Neural cell (in vitro differentiated cells): Measurements from ENCODE around the gene TMEM132C.

Source experiments
- CTCF ChIP-seq: fragments of 450-650 bp; IDR thresholded peaks from 2 replicates; pipeline ENCODE4 v1.5.1; 2014; ENCODE audit warnings: antibody characterized with exemption, mild to moderate bottlenecking, moderate library complexity; ENCODE audit not compliant: poor library complexity, severe bottlenecking
- EP300 ChIP-seq: fragments of 450-650 bp; conservative IDR thresholded peaks from 2 replicates; pipeline ENCODE4 v1.6.1; 2014; ENCODE audit warnings: antibody characterized with exemption, mild to moderate bottlenecking, moderate library complexity; ENCODE audit not compliant: poor library complexity, severe bottlenecking
- EZH2 ChIP-seq: fragments of 200-600, 300-800 bp; shearing (Covaris generic), sonication (generic); IDR thresholded peaks from 2 replicates; pipeline ENCODE4 v1.6.1; 2014; ENCODE audit warnings: antibody characterized with exemption, low read length, borderline replicate concordance, mild to moderate bottlenecking; ENCODE audit not compliant: insufficient read depth, poor library complexity, severe bottlenecking
- MXI1 ChIP-seq: fragments of 450-650 bp; conservative IDR thresholded peaks from 2 replicates; pipeline ENCODE4 v1.6.1; 2014; ENCODE audit warnings: antibody characterized with exemption, mild to moderate bottlenecking; ENCODE audit not compliant: poor library complexity, severe bottlenecking
- POLR2AphosphoS5 ChIP-seq: IDR thresholded peaks from 2 replicates; pipeline ENCODE4 v1.6.1; 2012
- RAD21 ChIP-seq: fragments of 450-650 bp; conservative IDR thresholded peaks from 2 replicates; pipeline ENCODE4 v1.6.1; 2014; ENCODE audit warnings: antibody characterized with exemption, mild to moderate bottlenecking, moderate library complexity
- REST ChIP-seq: IDR thresholded peaks from 2 replicates; pipeline ENCODE4 v1.6.1; 2012; ENCODE audit warnings: borderline replicate concordance
- SMC3 ChIP-seq: fragments of 450-650 bp; conservative IDR thresholded peaks from 2 replicates; pipeline ENCODE4 v1.6.1; 2014; ENCODE audit warnings: antibody characterized with exemption, mild to moderate bottlenecking, moderate library complexity; ENCODE audit not compliant: poor library complexity
- TAF1 ChIP-seq: IDR thresholded peaks from 2 replicates; pipeline ENCODE4 v1.6.1; 2012; ENCODE audit warnings: low read depth

GRCh38 chr12:128734371-128734770 lies 467.4 kb downstream of the TMEM132C start:
- TF ChIP-seq MXI1 (no peak), POLR2AphosphoS5 (no peak), RAD21 (no peak), CTCF (no peak), EZH2 (no peak), TAF1 (no peak), EP300 (no peak), REST (no peak), SMC3 (no peak)
